DOHH2 (cell line): Measurements from ENCODE around the gene ITPR3.

Experiments
- CTCF ChIP-seq: fragments of 200-600 bp; sonication (generic); IDR thresholded peaks from one replicate; pipeline ENCODE4 v1.5.1; 2014; ENCODE audit warnings: antibody characterized with exemption, mild to moderate bottlenecking, low read depth, low read length; ENCODE audit not compliant: poor library complexity, severe bottlenecking
- EZH2phosphoT487 ChIP-seq: fragments of 200-600 bp; sonication (generic); IDR thresholded peaks from 2 replicates; pipeline ENCODE4 v1.6.1; 2017; ENCODE audit warnings: borderline replicate concordance, mild to moderate bottlenecking, antibody characterized with exemption, low read length, moderate library complexity, mixed read lengths

GRCh38 chr6:33595001-33595846 lies 25.9 kb upstream of the ITPR3 start:
- TF ChIP-seq CTCF (no peak), EZH2phosphoT487 (no peak)
